NCI-H748 treated with DMSO at 0.1 percent for 48 hours (cell line): Measurements from ENCODE around the gene KRT16.
"Not testable (repeated sequence)": the region's sequence is repeated elsewhere in the genome, so short reads cannot be mapped to it uniquely, and the experiment has no call there.

Experiments
- DNase-seq: peaks from one replicate; lab custom pipeline; 2025; lab: John Stamatoyannopoulos, UW

Gene KRT16

GRCh38 chr17:41647940-41648410 lies 35.4 kb upstream of the KRT16 start:
- DNase-seq: peak; percentile 80

DNA sequence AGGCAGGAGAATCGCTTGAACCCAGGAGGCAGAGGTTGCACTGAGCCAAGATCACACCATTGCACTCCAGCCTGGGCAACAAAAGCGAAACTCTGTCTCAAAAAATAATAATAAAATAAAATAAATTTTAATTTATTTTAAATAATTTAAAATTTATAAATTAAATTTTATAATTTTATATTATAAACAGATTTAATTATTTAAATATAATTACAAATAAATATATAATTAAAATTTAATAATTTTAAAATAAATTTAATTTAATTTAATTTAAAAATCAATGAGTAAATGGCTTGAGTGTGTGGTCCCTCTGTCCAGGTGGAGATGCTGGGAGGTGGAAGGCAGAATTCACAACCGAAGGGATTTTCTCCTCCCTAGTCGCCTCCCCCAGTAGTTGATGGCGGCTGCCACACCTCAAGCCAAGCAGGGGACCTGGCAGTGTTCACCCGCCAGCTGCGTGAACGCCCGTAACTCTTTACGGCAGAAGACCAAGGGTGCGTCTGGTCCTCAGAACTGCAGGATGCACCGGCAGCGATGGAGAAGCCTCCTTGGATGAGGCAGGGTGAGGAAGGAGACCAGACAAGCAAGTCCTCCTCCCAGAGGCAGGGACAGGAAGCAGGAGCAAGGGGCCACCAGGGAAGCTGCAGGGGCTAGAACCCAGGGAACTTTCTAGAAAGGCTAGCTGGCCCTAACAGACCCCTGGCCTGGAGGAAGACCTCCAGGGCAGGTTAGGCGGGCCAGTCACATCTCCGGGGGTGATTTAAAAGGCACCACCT lies 34.7 kb upstream of the KRT16 start:
- no peak for DNase-seq

- no peak for DNase-seq
Observed at GRCh38 chr17:41642252-41643156, 29.9 kb upstream of the KRT16 start.

GRCh38 chr17:41640596-41640995 lies 28.0 kb upstream of the KRT16 start:
- not testable (repeated sequence) for DNase-seq

DNA sequence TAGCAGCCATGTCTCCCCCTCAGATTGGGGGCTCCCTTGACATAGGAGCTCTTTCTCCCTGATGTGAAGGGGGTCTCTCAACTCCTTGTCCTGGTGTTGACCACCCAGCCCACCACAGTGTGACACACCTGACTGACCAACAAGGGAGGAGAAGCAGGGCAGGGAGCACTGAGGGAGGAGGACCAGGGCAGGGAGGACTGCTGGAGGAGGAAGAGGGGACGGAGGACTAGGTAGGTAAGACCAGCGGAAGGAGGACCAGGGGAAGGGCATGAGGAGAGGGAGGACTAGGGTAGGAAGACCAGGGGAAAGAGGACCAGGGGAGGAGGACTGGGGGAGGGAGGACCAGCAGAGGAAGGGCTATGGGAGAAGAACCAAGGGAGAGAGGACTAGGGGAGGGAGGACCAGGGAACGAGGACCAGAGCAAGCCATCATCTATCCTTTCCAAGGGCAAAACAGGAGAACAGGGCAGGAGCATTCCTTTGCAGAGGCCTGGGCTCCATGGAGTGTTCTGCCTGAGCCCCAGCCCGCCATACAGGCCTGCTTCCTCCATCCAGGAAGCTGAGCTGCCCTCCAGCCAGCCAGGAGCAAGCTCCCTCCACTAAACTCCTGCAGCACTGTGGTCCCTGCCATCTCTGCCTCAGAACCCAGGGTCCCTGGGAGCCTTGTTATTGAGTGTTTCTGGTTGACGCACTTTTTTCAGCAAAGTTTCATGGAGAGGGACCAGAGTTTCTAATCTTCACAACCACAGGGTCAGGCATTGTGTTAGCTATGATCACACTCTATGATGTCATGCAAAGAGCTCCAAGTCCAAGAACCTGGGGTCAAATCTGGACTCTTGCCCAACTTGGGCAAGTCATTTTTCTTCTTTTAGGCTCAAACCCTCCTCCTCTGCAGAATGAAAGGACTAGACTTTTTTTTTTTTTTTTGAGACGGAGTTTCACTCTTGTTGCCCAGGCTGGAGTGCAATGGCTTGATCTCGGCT lies 27.2 kb upstream of the KRT16 start:
- no peak for DNase-seq

GRCh38 chr17:41638941-41639340 lies 26.4 kb upstream of the KRT16 start:
- no peak for DNase-seq

DNA sequence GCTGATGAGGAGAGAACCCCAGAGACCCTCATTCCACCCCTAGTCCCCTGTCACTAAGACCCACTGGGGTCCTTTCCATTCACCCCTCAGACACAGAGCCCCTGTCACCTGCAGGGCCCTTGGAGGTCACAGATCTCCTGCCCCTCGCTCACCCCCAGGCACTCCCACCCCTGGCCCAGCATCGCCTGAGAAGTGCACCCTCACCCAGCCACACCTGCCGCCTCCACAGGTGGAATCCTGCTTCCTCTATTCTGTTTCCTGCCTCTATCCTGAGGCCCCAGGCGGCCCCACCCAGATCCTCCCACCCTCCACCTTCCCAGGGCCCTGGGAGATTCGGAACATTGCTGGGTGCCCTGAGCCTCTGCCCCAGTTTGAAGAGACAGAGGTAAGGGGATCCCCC lies 25.6 kb upstream of the KRT16 start:
- DNase-seq: no peak

DNA sequence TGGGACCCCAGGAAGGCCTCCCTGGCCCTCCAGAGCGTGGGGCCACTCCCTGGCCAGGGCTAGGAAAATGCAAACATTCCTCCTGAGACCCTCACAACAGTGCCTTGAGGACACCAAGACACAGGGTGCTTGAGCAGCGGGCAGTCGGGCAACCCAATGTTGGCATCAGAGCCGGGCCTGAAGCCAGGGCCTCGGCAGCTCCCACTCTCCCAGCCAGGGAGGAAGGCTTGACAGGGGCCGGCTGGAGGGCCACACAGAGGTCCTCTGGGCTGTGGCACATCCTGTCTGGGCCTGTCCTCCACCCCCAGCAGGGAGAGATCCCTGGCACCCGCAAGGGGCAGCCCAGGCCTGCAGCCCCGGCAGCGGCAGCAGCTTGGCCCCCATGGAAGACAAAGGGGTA lies 24.1 kb upstream of the KRT16 start:
- no peak for DNase-seq

DNA sequence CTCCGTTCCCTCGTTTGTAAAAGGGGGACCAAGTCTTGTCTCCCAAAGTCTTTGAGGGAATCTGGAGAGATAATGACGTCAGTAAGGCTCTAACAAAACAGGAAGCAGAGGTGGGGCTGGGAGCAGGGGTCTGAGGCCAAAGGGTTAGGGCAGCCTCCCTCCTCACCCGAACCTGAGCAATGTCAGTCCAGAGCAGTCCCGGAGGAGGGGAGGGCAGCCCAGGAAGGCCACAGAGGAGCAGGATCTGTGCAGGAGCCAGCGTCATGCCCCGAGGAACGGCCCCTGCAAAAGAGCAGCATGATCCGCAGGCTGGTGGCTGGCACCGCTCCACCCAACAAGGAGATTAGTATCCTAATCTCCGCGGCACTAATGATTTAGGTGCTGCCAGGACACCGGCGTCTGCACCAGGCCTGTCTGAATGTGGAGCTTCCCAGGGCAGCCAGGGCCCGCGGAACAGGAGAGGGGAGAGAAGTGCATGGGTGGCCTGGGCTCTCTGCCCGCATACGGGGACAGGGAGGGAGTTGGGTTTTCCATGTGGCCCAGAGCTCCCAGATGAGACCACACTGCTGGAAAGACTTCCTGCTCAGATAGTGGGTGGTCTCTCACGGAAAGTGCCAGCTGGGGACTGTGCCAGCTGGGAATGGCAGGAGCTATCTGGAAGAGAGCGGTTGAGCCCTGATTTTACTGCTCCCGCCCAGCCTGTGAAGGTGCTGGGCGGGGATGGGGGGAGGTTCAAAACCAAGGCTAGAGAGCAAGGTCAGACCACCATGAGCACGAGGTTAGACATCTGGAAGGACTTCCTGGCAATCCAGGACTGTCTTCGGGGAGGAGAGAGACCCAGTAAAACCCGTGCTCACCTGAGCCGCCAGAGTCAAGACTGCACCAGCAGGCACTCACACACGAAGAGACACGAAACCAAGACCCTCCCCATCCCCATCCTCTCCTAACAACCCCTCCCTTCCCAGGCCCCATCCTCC lies 22.8 kb upstream of the KRT16 start:
- DNase-seq: no peak

DNA sequence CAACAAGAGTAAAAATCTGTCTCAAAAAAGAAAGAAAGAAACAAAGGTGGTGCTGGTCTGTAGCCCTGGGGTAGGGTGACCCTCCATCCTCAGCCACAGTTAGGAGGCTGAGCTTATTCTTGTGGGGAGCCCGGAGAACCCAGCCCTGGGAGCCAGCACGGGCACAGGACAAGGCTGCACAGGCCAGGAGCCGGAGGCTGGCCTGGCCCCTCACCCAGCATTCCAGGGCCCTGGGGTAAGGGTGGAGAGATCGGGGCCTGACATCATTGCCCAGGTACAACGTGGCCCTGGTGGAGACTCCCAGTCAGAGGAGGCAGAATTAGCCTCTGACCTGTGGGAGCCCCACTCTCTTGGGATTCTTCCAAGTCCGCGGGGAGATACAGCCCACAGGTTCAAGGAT lies 22.1 kb upstream of the KRT16 start:
- no peak for DNase-seq

GRCh38 chr17:41633556-41634199 lies 21.1 kb upstream of the KRT16 start:
- no peak for DNase-seq

DNA sequence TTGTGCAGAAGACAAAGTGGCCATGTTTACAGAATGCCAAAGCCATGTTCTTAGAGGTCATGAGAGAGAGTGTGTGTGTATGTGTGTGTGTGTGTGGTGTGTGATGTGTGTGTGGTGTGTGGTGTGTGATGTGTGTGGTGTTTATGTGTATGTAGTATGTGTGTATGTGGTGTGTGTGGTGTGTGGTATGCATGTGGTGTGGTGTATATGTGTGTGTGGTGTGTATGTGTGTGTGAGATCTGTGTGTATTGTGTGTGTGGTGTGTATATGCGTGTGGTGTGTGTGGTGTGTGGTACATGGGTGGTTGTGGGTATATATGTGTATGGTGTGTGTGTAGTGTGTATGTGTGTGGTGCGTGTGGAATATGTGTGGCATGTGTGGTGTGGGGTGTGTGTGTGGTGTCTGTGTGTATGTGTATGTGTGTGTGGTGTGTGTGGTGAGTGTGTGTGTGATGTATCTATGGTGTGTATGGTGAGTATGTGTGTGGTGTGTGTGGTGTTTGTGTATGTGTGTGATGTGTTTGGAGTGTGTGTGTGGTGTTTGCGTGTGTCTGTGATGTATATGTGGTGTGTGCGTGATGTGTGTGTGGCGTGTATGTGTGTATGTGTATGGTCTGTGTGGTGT lies 20.0 kb upstream of the KRT16 start:
- no peak for DNase-seq

- no peak for DNase-seq
Observed at GRCh38 chr17:41631898-41632285, 19.3 kb upstream of the KRT16 start.

DNA sequence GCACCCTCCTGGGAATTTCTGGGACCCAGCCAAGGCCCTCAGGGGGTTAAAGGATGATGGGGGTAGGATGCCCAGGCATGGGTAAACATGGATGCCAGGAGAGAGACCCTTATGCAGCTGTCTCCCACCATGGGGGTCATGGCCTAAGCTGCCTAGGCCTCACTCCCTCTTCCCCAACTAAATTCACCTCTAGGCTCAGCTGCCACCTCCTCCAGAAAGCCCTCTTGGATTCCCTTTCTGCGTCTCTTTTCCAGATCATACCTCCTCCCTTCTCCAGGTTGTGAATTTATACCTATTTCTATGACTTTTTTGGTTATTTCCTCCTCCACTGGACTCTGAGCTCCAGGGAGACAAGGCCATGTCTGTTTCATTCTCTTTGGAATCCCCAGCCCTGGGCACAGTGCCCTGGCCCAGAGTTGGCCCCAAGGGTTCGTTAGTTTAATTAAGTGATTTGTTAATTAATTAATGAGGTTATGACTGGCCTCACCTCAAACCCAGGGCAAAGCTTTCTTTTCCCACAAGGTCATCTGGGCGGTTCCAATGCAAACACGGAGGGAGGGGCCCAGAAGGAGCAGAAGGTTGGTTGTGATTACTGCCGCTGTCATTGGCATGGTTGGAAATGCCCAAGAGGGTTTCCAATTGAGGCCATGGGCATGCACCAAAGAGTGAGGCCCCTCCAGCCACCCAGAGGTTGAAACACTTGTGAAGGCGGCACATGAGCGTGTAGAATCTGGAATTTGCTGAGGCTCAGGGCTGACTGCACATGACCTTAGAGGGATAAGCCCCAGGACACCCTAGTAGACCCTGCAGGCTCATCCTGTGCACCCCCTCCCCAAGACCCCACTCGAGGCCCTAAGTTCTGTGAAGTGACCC lies 18.7 kb upstream of the KRT16 start:
- DNase-seq: no peak

GRCh38 chr17:41629826-41630670 lies 17.5 kb upstream of the KRT16 start:
- no peak for DNase-seq

GRCh38 chr17:41629316-41629715 lies 16.7 kb upstream of the KRT16 start:
- DNase-seq: no peak

GRCh38 chr17:41628621-41629255 lies 16.2 kb upstream of the KRT16 start:
- DNase-seq: not testable (repeated sequence)
